MCF 10A (cell line): ENCODE measurements around the gene ABCD4. TPM values are rescaled to one million over a fixed set of nuclear protein-coding genes. Genes with fewer than 3 reads are reported as not detected.

Experiments used
- BruUV-seq: library from RNA; stranded (reverse); fragments of 400-500 nt; replicated peaks from 2 replicates; lab custom pipeline; 2021; lab: Mats Ljungman, UMichigan
- CTCF ChIA-PET: fragments of 300-600 bp; sonication (Branson Sonifier 250); formaldehyde crosslinking; extraction: SDS; loops from one replicate; lab custom pipeline; 2021; ENCODE audit warnings: antibody characterized with exemption, inconsistent platforms; lab: Yijun Ruan, JAX
- POLR2A ChIA-PET: fragments of 300-600, 350-650 bp; sonication (Branson Sonifier 250); formaldehyde crosslinking; extraction: SDS; loops from one replicate; lab custom pipeline; 2020; ENCODE audit warnings: antibody characterized with exemption, inconsistent platforms; lab: Yijun Ruan, JAX
- DNase-seq: peaks from one replicate; pipeline ENCODE4 v3.0.0-alpha.2; 2018; ENCODE audit not compliant: unreplicated experiment
- H3K27ac Mint-ChIP-seq: one replicate; pipeline ENCODE4 v1.8.0; 2022; ENCODE audit warnings: mild to moderate bottlenecking, low read depth, mixed read lengths; ENCODE audit not compliant: unreplicated experiment
- H3K27me3 Mint-ChIP-seq: one replicate; pipeline ENCODE4 v1.8.0; 2022; ENCODE audit warnings: mixed read lengths; ENCODE audit not compliant: insufficient read depth, unreplicated experiment
- H3K36me3 Mint-ChIP-seq: one replicate; pipeline ENCODE4 v1.8.0; 2022; ENCODE audit warnings: mild to moderate bottlenecking, moderate library complexity, mixed read lengths; ENCODE audit not compliant: insufficient read depth, unreplicated experiment
- H3K4me1 Mint-ChIP-seq: one replicate; pipeline ENCODE4 v1.8.0; 2022; ENCODE audit warnings: mixed read lengths; ENCODE audit not compliant: insufficient read depth, unreplicated experiment
- H3K4me3 Mint-ChIP-seq: one replicate; pipeline ENCODE4 v1.8.0; 2022; ENCODE audit warnings: mild to moderate bottlenecking, moderate library complexity, mixed read lengths; ENCODE audit not compliant: unreplicated experiment
- H3K9me3 Mint-ChIP-seq: one replicate; pipeline ENCODE4 v1.8.0; 2022; ENCODE audit warnings: mixed read lengths; ENCODE audit not compliant: unreplicated experiment
- intact Hi-C: fragments of 100-400 bp; cut with micrococcal nuclease; formaldehyde crosslinking; loops from 2 replicates; pipeline ENCODE4 v1.14.1; 2022
- total RNA-seq: library from RNA; stranded (reverse); gene quantifications from 2 replicates; pipeline ENCODE4 v1.2.3, GENCODE V29; 2022
- TF ChIP-seq, protein P1 (sequence below): fragments of 200-600 bp; IDR thresholded peaks from one replicate; pipeline ENCODE4 v1.8.0; 2022; ENCODE audit warnings: antibody characterized with exemption, mild to moderate bottlenecking; ENCODE audit not compliant: unreplicated experiment

The ABCD4 gene
- total RNA-seq, 1 experiment from 2014 or later, result 26.6 TPM

DNA sequence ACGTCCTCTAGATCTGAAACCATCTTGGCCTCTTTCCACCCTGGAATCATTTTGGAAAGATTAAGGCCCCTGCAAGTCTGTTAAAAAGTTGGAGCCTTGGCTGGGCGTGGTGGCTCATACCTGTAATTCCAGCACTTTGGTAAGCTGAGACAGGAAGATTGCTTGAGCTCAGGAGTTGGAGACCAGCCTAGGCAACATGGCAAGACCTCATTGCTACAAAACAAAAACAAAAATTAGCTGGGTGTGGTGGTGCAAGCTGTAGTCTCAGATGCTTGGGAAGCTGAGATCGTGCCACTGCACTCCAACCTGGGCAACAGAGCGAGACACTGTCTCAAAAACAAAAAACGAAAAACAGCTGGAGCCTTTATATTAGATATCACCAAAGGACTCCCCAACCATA is 10.9 kb upstream of the ABCD4 start:
- no peaks in the 10 kb centered on the region for H3K9me3 Mint-ChIP-seq
- no peak overlapping the region for H3K4me3 Mint-ChIP-seq
- POLR2A ChIA-PET, result interaction anchor here (0.8 kb wide), 1 partner anchor 179 kb away, joined by 3 read pairs; the partner anchor contains the start of gene NPC2
- H3K27ac Mint-ChIP-seq, result no peak overlapping the region
- no TSS peak for BruUV-seq
- H3K36me3 Mint-ChIP-seq, result no peaks in the 10 kb centered on the region
- H3K4me1 Mint-ChIP-seq, result no peaks in the 10 kb centered on the region
- DNase-seq, result no peak
- no peaks in the 10 kb centered on the region for H3K27me3 Mint-ChIP-seq
- TF ChIP-seq, protein P1, sequence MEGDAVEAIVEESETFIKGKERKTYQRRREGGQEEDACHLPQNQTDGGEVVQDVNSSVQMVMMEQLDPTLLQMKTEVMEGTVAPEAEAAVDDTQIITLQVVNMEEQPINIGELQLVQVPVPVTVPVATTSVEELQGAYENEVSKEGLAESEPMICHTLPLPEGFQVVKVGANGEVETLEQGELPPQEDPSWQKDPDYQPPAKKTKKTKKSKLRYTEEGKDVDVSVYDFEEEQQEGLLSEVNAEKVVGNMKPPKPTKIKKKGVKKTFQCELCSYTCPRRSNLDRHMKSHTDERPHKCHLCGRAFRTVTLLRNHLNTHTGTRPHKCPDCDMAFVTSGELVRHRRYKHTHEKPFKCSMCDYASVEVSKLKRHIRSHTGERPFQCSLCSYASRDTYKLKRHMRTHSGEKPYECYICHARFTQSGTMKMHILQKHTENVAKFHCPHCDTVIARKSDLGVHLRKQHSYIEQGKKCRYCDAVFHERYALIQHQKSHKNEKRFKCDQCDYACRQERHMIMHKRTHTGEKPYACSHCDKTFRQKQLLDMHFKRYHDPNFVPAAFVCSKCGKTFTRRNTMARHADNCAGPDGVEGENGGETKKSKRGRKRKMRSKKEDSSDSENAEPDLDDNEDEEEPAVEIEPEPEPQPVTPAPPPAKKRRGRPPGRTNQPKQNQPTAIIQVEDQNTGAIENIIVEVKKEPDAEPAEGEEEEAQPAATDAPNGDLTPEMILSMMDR, result no peak
- CTCF ChIA-PET, result interaction anchor here (0.6 to 1.1 kb wide), 5 partner anchors 10 to 1175 kb away, joined by 3 to 7 read pairs (median 4); no protein-coding TSS in a partner anchor
- intact Hi-C loops, result no loop called here

DNA sequence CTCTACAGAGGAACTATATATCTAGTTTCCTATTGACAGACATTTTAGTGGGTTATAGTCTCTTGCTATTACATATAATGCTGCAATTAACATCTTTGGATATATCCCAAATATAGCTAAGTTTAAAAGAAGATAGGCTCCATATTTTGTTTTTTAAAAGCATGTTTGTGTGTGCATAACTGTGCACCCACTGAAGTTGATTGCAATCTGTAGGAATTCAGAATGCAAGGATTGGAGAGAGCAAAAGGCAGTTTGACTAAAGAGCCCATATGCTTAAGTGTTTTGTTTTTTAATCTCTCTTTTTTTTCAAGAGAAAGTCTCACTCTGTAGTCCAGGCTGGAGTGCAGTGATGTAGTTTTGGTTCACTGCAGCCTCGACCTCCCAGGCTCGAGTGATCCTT is 9.4 kb upstream of the ABCD4 start:
- DNase-seq, result no peak
- intact Hi-C loops, result no loop called here
- ChIA-PET POLR2A (no interaction called here), CTCF (interaction anchor here (0.6 kb wide), 1 partner anchor 413 kb away, joined by 3 read pairs; no protein-coding TSS in a partner anchor)
- H3K9me3 Mint-ChIP-seq, result no peaks in the 10 kb centered on the region
- H3K27ac Mint-ChIP-seq, result no peak overlapping the region
- TF ChIP-seq, protein P1, result no peak
- H3K36me3 Mint-ChIP-seq, result no peaks in the 10 kb centered on the region
- H3K4me1 Mint-ChIP-seq, result no peaks in the 10 kb centered on the region
- no TSS peak for BruUV-seq
- no peaks in the 10 kb centered on the region for H3K27me3 Mint-ChIP-seq
- H3K4me3 Mint-ChIP-seq, result no peak overlapping the region

DNA sequence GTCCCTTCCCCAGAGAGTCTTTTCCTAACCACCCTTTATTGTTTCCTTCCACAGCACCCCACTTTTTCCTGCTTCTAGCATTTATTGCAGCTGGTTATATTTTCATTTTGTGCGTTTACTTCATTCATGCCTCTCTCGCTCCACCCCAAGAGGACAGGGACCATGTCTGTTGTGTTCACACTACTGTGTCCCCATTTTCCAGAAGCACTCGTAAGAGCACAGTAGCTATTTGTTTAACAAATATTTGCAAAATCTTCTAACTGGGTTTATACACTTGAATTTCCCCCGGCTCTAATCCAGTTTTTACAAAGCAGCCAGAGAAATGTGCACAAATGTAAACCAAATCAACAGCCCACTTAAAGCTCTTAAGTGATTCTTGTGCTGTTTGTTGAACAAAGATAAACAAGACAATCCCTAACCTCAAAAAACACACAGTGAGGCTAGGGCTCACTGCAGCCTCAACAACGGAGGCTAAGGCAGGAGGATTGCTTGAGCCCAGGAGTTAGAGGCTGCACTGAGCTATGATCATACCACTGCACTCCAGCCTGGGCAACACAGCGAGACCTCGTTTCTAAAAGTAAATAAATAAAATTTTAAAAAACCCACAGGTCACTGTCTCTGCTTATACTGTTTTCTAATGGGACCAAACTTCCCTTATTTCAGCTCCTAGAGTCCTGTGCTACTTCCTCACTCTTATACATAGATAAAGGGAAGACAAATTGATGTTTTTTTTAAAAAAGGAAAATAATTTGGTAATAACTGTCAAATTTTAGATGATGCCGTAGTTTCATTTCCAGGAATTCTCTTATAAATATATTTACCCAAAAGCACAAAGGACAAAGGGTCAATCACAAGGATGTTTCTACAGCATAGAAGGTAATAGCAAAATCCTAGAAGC is 6.6 kb upstream of the ABCD4 start:
- ChIA-PET POLR2A (no interaction called here), CTCF (interaction anchor here (0.6 to 1.3 kb wide), 4 partner anchors 13 to 705 kb away, joined by 3 to 4 read pairs (median 4); no protein-coding TSS in a partner anchor)
- no peak overlapping the region for H3K27ac Mint-ChIP-seq
- no peak for DNase-seq
- H3K27me3 Mint-ChIP-seq, result no peaks in the 10 kb centered on the region
- no peaks in the 10 kb centered on the region for H3K36me3 Mint-ChIP-seq
- H3K4me1 Mint-ChIP-seq, result no peaks in the 10 kb centered on the region
- intact Hi-C loops, result no loop called here
- TF ChIP-seq, protein P1, result no peak
- no TSS peak for BruUV-seq
- H3K9me3 Mint-ChIP-seq, result no peaks in the 10 kb centered on the region
- no peak overlapping the region for H3K4me3 Mint-ChIP-seq

DNA sequence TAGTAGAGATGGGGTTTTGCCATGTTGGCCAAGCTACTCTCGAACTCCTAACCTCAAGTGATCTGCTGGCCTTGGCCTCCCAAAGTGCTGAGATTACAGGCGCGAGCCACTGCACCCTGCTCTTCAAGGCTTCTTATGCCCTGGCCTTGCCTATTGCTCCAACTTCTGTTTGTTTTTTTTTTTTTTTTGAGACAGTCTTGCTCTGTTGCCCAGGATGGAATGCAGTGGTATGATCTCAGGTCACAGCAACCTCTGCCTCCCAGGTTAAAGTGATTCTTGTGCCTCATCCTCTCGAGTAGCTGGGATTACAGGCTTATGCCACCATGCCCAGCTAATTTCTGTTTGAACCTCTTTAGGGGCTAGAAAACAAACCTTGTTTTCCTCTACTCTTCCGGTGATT is 6.0 kb upstream of the ABCD4 start:
- no TSS peak for BruUV-seq
- Mint-ChIP-seq H3K9me3 (no peaks in the 10 kb centered on the region), H3K4me1 (no peaks in the 10 kb centered on the region), H3K36me3 (no peaks in the 10 kb centered on the region), H3K4me3 (no peak overlapping the region), H3K27me3 (no peaks in the 10 kb centered on the region), H3K27ac (no peak overlapping the region)
- DNase-seq, result no peak
- intact Hi-C loops, result no loop called here
- POLR2A ChIA-PET, result no interaction called here
- TF ChIP-seq, protein P1, result no peak
- CTCF ChIA-PET, result interaction anchor here (1.3 kb wide), 1 partner anchor 12 kb away, joined by 3 read pairs; no protein-coding TSS in a partner anchor
